Calu3 (cell line): Measurements from ENCODE around the gene ZNF556. TPM values are rescaled to one million over a fixed set of nuclear protein-coding genes. Genes with fewer than 3 reads are reported as not detected.

ENCODE experiments used
- BruUV-seq: library from RNA; stranded (reverse); fragments of 400-500 nt; replicated peaks from 2 replicates; lab custom pipeline; 2021; lab: Mats Ljungman, UMichigan
- CTCF ChIA-PET: fragments of 300-600 bp; sonication (Branson Sonifier 250); formaldehyde crosslinking; loops from one replicate; lab custom pipeline; 2022; ENCODE audit warnings: antibody characterized with exemption; lab: Charles Lee
- DNase-seq: peaks from one replicate; pipeline ENCODE4 v3.0.0; 2022
- H3K27ac Mint-ChIP-seq: one replicate; pipeline ENCODE4 v1.8.0; 2022; ENCODE audit warnings: mixed read lengths; ENCODE audit not compliant: unreplicated experiment
- H3K27me3 Mint-ChIP-seq: one replicate; pipeline ENCODE4 v1.8.0; 2022; ENCODE audit warnings: mixed read lengths; ENCODE audit not compliant: unreplicated experiment
- H3K36me3 Mint-ChIP-seq: one replicate; pipeline ENCODE4 v1.8.0; 2022; ENCODE audit warnings: mild to moderate bottlenecking, moderate library complexity, mixed read lengths; ENCODE audit not compliant: insufficient read depth, unreplicated experiment
- H3K4me1 Mint-ChIP-seq: one replicate; pipeline ENCODE4 v1.8.0; 2022; ENCODE audit warnings: mild to moderate bottlenecking, low read depth, mixed read lengths; ENCODE audit not compliant: unreplicated experiment
- H3K4me3 Mint-ChIP-seq: one replicate; pipeline ENCODE4 v1.8.0; 2022; ENCODE audit warnings: mild to moderate bottlenecking, low read depth, moderate library complexity, mixed read lengths; ENCODE audit not compliant: unreplicated experiment
- H3K9me3 Mint-ChIP-seq: one replicate; pipeline ENCODE4 v1.8.0; 2022; ENCODE audit warnings: low read depth, mixed read lengths; ENCODE audit not compliant: unreplicated experiment
- intact Hi-C: fragments of 100-400 bp; cut with micrococcal nuclease; formaldehyde crosslinking; loops from one replicate; pipeline ENCODE4 v1.10.0; 2022; ENCODE audit not compliant: unreplicated experiment
- total RNA-seq: library from RNA; stranded (reverse); gene quantifications from 2 replicates; pipeline ENCODE4 v1.2.3, GENCODE V29; 2022
- TF ChIP-seq, protein P1 (sequence below): fragments of 200-600 bp; IDR thresholded peaks from one replicate; pipeline ENCODE4 v1.8.0; 2022; ENCODE audit warnings: antibody characterized with exemption; ENCODE audit not compliant: unreplicated experiment

Gene ZNF556
- total RNA-seq, 1 experiment from 2014 or later: not detected

DNA sequence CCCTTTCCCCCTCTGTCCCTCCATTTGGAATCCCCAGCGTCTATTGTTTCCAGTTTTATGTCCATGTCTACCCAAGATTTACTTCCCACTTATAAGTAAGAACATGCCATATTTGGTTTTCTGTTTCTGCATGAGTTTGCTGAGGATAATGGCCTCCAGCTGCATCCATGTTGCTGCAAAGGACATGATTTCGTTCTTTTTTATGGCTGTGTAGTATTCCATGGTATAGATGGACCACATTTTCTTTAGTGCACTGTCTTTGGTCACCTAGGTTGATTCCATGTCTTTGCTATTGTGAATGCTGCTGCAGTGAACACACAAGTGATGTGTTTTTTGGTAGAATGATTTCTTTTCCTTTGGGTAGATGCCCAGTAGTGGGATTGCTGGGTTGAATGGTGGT is 22.0 kb upstream of the ZNF556 start:
- TF ChIP-seq, protein P1, sequence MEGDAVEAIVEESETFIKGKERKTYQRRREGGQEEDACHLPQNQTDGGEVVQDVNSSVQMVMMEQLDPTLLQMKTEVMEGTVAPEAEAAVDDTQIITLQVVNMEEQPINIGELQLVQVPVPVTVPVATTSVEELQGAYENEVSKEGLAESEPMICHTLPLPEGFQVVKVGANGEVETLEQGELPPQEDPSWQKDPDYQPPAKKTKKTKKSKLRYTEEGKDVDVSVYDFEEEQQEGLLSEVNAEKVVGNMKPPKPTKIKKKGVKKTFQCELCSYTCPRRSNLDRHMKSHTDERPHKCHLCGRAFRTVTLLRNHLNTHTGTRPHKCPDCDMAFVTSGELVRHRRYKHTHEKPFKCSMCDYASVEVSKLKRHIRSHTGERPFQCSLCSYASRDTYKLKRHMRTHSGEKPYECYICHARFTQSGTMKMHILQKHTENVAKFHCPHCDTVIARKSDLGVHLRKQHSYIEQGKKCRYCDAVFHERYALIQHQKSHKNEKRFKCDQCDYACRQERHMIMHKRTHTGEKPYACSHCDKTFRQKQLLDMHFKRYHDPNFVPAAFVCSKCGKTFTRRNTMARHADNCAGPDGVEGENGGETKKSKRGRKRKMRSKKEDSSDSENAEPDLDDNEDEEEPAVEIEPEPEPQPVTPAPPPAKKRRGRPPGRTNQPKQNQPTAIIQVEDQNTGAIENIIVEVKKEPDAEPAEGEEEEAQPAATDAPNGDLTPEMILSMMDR: no peak
- peaks cover 9% of the 10 kb centered on the region for H3K4me1 Mint-ChIP-seq
- no peak overlapping the region for H3K4me3 Mint-ChIP-seq
- CTCF ChIA-PET: no interaction called here
- H3K9me3 Mint-ChIP-seq: peaks cover 4% of the 10 kb centered on the region
- H3K36me3 Mint-ChIP-seq: peaks cover 33% of the 10 kb centered on the region
- H3K27me3 Mint-ChIP-seq: no peaks in the 10 kb centered on the region
- no peak overlapping the region for H3K27ac Mint-ChIP-seq
- intact Hi-C loops: no loop called here
- no peak for DNase-seq
- no TSS peak for BruUV-seq

DNA sequence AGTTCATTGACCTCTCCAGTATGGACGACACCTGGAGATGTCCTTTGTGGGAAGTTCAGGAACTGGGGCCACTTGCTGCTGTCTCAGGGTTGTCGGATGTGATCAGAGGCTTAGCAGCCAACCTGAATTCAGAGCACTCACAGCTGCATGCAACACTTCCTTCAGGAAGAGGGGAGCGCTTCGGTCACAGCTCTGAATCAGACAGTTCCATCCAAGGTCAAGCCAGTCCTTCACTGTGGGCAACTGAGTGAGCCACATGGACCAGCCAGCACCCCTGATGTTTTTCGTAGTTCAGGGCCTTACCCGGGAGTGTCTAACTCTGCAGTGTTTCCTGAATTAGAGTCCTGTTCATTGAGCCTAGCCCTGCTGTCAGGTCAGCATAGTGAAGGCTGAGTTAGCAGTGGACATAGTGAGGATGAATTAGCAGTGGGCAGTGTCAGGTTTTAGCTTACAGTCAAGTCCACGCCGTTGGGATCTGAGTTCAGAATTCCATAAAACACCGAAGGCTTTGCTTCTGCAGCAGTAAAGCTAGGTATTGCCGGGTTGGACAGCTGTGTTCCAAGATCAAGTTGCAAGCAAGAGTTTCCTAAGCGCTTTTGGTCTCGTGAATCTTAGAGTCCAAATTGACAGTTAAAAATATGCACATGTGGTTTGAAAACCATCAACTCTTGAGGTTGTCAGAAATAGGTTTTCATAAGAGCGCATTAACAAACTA is 20.8 kb upstream of the ZNF556 start:
- Mint-ChIP-seq H3K27me3 (no peaks in the 10 kb centered on the region), H3K27ac (no peak overlapping the region), H3K36me3 (peaks cover 27% of the 10 kb centered on the region), H3K4me1 (peaks cover 9% of the 10 kb centered on the region), H3K9me3 (peaks cover 8% of the 10 kb centered on the region), H3K4me3 (no peak overlapping the region)
- DNase-seq: no peak
- intact Hi-C loops: no loop called here
- TF ChIP-seq, protein P1: no peak
- no TSS peak for BruUV-seq
- CTCF ChIA-PET: no interaction called here

DNA sequence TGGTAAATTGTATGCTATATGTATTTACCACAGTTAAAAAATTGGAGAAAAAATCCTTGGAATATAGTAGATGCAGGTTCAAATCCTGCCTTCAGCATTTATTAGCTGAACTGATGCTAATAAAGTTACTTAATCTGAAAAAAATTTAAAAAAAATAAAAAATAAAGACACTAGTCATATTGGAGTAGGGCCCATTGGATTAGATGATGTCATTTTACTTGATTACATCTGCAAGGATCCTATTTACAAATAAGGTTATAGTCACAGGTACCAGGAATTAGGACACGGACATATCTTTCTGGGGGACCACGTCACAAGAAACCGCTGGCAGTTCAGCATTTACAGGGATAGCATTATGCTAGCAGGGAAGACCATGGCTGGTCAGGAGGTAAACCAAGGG is 19.6 kb upstream of the ZNF556 start:
- CTCF ChIA-PET: no interaction called here
- H3K27ac Mint-ChIP-seq: no peak overlapping the region
- H3K9me3 Mint-ChIP-seq: peaks cover 6% of the 10 kb centered on the region
- intact Hi-C loops: no loop called here
- peaks cover 28% of the 10 kb centered on the region for H3K36me3 Mint-ChIP-seq
- no peak overlapping the region for H3K4me3 Mint-ChIP-seq
- H3K4me1 Mint-ChIP-seq: peaks cover 3% of the 10 kb centered on the region
- DNase-seq: no peak
- BruUV-seq: no TSS peak
- TF ChIP-seq, protein P1: no peak
- H3K27me3 Mint-ChIP-seq: no peaks in the 10 kb centered on the region

DNA sequence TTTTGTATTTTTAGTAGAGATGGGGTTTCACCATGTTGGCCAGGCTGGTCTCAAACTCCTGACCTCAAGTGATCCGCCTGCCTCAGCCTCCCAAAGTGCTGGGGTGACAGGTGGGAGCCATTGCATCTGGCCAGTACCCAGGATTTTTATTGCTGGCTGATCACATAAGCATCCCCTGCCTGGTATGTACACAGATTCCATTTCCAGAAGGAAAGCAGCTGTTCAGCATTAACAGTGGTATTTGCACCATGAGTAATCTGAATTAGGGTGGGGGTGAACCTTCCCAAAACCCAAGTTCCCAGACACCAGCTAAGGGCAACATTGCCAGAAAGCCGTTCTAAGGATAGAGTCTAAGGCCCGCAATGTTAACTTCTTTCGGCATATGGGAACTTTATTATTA is 18.5 kb upstream of the ZNF556 start:
- intact Hi-C loops: no loop called here
- Mint-ChIP-seq H3K4me3 (no peak overlapping the region), H3K27ac (no peak overlapping the region), H3K9me3 (peaks cover 6% of the 10 kb centered on the region), H3K27me3 (no peaks in the 10 kb centered on the region), H3K36me3 (peaks cover 24% of the 10 kb centered on the region), H3K4me1 (no peaks in the 10 kb centered on the region)
- no TSS peak for BruUV-seq
- TF ChIP-seq, protein P1: no peak
- CTCF ChIA-PET: no interaction called here
- DNase-seq: no peak
